Liver (tissue), 3 donors: ENCODE measurements around the gene ACTL9.

Experiments
- CTCF ChIP-seq: fragments of 150-350 bp; IDR thresholded peaks from 2 replicates; pipeline ENCODE4 v1.5.1; 2017; ENCODE audit warnings: improper control_type of control experiment, low read depth, low read length; ENCODE audit not compliant: missing input control
- FOXA1 ChIP-seq: IDR thresholded peaks from 2 replicates; pipeline ENCODE4 v1.6.1; 2016; ENCODE audit warnings: antibody characterized with exemption
- GABPA ChIP-seq, 2 donors: IDR thresholded peaks in 1 of 2; conservative IDR thresholded peaks in 1 of 2; 2 replicates each; pipeline ENCODE4 v1.6.1; 2016; ENCODE audit warnings: antibody characterized with exemption in 2 of 2, mild to moderate bottlenecking in 1 of 2, moderate library complexity in 1 of 2
- RAD21 ChIP-seq, 2 donors: IDR thresholded peaks; 2 replicates each; pipeline ENCODE4 v1.6.1; 2016; ENCODE audit warnings: antibody characterized with exemption in 2 of 2, mild to moderate bottlenecking in 2 of 2
- REST ChIP-seq: IDR thresholded peaks from 2 replicates; pipeline ENCODE4 v1.6.1; 2016; ENCODE audit warnings: antibody characterized with exemption, mild to moderate bottlenecking
- SP1 ChIP-seq: IDR thresholded peaks from 2 replicates; pipeline ENCODE4 v1.6.1; 2018; ENCODE audit warnings: antibody characterized with exemption, mild to moderate bottlenecking
- TAF1 ChIP-seq: conservative IDR thresholded peaks from 2 replicates; pipeline ENCODE4 v1.6.1; 2016; ENCODE audit warnings: antibody characterized with exemption, mild to moderate bottlenecking
- donor health status: healthy.
- donor health status: healthy.

GRCh38 chr19:8648240-8648639 is 50.4 kb downstream of the ACTL9 start:
- TF ChIP-seq TAF1 (no peak), CTCF (no peak), RAD21 (IDR thresholded peaks at IDR 0.05) (no peak), REST (no peak), FOXA1 (no peak), GABPA (IDR thresholded peaks at IDR 0.05 in 1 of 2, conservative IDR thresholded peaks at IDR 0.05 in 1 of 2) (no peak), SP1 (no peak)
